ENCODE measurements around the gene ADAMTSL1.

GRCh38 chr9:18617759-18618158 is 143.8 kb downstream of the ADAMTSL1 start:
- TF ChIP-seq CTCF (IDR thresholded peaks at IDR 0.05) (no peak), POLR2A (IDR thresholded peaks at IDR 0.05) (no peak)

All from transverse colon (tissue), 3 donors.